Astrocyte (in vitro differentiated cells and primary cell): ENCODE data around the gene ULK1. TPM values are rescaled to one million over a fixed set of nuclear protein-coding genes. Genes with fewer than 3 reads are reported as not detected.

ENCODE experiments used
- DNase-seq: peaks from one replicate; pipeline ENCODE4 v3.0.0-alpha.2; 2010; ENCODE audit warnings: low read depth
- FAIRE-seq: peaks from 2 replicates; lab custom pipeline; 2011; peaks lifted over from hg19 to GRCh38; lab: Jason Lieb, UNC
- H2AFZ ChIP-seq: 2 replicates; pipeline ENCODE4 v1.6.0; 2012; ENCODE audit warnings: low read depth, low read length, inconsistent platforms
- H3K27ac ChIP-seq: 2 replicates; pipeline ENCODE4 v1.5.1; 2011; ENCODE audit warnings: low read depth, low read length, inconsistent platforms
- H3K27me3 ChIP-seq: 2 replicates; pipeline ENCODE4 v1.6.0; 2011; ENCODE audit warnings: low read length, inconsistent platforms; ENCODE audit not compliant: insufficient read depth
- H3K36me3 ChIP-seq: 2 replicates; pipeline ENCODE4 v1.5.1; 2011; ENCODE audit warnings: low read length, inconsistent platforms; ENCODE audit not compliant: insufficient read depth
- H3K4me1 ChIP-seq: 2 replicates; pipeline ENCODE4 v1.5.1; 2011; ENCODE audit warnings: low read length, inconsistent platforms; ENCODE audit not compliant: insufficient read depth
- H3K4me2 ChIP-seq: 2 replicates; pipeline ENCODE4 v1.6.0; 2012; ENCODE audit warnings: low read length, inconsistent platforms
- H3K4me3 ChIP-seq: 2 replicates; pipeline ENCODE4 v1.5.1; 2011; ENCODE audit warnings: low read depth, mild to moderate bottlenecking, low read length, inconsistent platforms; ENCODE audit not compliant: insufficient read depth
- H3K79me2 ChIP-seq: 2 replicates; pipeline ENCODE4 v1.6.0; 2012; ENCODE audit warnings: mild to moderate bottlenecking, low read length, inconsistent platforms; ENCODE audit not compliant: insufficient read depth
- H3K9ac ChIP-seq: 2 replicates; pipeline ENCODE4 v1.6.0; 2012; ENCODE audit warnings: mild to moderate bottlenecking, low read length, inconsistent platforms
- H3K9me3 ChIP-seq: 2 replicates; pipeline ENCODE4 v1.5.1; 2012; ENCODE audit warnings: low read depth, mild to moderate bottlenecking, low read length, inconsistent platforms; ENCODE audit not compliant: insufficient read depth
- H4K20me1 ChIP-seq: 2 replicates; pipeline ENCODE4 v1.6.0; 2012; ENCODE audit warnings: low read length, inconsistent platforms; ENCODE audit not compliant: insufficient read depth
- H3K27ac Mint-ChIP-seq: one replicate; pipeline ENCODE4 v1.8.0; 2021; ENCODE audit warnings: mild to moderate bottlenecking, mixed read lengths; ENCODE audit not compliant: unreplicated experiment
- H3K27me3 Mint-ChIP-seq: one replicate; pipeline ENCODE4 v1.8.0; 2021; ENCODE audit warnings: low read depth, mixed read lengths; ENCODE audit not compliant: unreplicated experiment
- H3K36me3 Mint-ChIP-seq: one replicate; pipeline ENCODE4 v1.8.0; 2021; ENCODE audit warnings: low read depth, mixed read lengths; ENCODE audit not compliant: unreplicated experiment
- H3K4me1 Mint-ChIP-seq: one replicate; pipeline ENCODE4 v1.8.0; 2021; ENCODE audit warnings: low read depth, mixed read lengths; ENCODE audit not compliant: unreplicated experiment
- H3K4me3 Mint-ChIP-seq: one replicate; pipeline ENCODE4 v1.8.0; 2021; ENCODE audit warnings: mild to moderate bottlenecking, moderate library complexity, mixed read lengths; ENCODE audit not compliant: unreplicated experiment
- H3K9me3 Mint-ChIP-seq: one replicate; pipeline ENCODE4 v1.8.0; 2021; ENCODE audit warnings: mild to moderate bottlenecking, mixed read lengths; ENCODE audit not compliant: unreplicated experiment
- EZH2 ChIP-seq: IDR thresholded peaks from 2 replicates; pipeline ENCODE4 v1.6.1; 2012; ENCODE audit warnings: mild to moderate bottlenecking, low read length, inconsistent platforms; ENCODE audit not compliant: insufficient read depth
- total RNA-seq: library from RNA; stranded (reverse); gene quantifications from 2 replicates; pipeline ENCODE4 v1.2.1, GENCODE V29; 2021
- TF ChIP-seq, protein P1 (sequence below): IDR thresholded peaks from 2 replicates; pipeline ENCODE4 v1.5.1; 2011; ENCODE audit warnings: low read depth, mild to moderate bottlenecking, inconsistent platforms, low read length, moderate library complexity; ENCODE audit not compliant: insufficient read depth

ULK1 gene
- total RNA-seq, 1 donor from 2014 or later: 51.8 TPM

DNA sequence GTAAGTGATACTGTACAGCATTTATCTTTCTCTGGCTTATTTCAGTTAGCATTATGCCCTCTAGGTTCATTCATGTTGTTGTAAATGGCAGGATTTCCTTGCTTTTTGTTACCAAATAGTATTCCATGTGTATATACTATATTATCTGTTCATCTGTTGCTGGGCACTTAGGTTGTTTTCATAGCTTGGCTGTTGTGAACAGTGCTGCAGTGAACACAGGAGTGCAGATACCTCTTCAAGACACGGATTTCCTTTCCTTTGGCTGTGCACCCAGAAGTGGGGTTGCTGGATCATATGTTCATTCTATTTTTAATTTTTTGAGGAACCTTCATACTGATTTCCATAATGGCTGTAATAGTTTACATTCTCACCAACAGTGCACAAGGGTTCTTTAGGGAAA is 76.8 kb downstream of the ULK1 start:
- peaks cover 2% of the 10 kb centered on the region for H3K36me3 Mint-ChIP-seq
- H3K4me3 ChIP-seq: no peak overlapping the region
- no peak overlapping the region for H3K9ac ChIP-seq
- H3K27me3 ChIP-seq: no peaks in the 10 kb centered on the region
- no peak for DNase-seq
- H2AFZ ChIP-seq: no peak overlapping the region
- H3K79me2 ChIP-seq: peaks cover 99% of the 10 kb centered on the region
- no peak overlapping the region for H3K27ac Mint-ChIP-seq
- H3K9me3 ChIP-seq: no peaks in the 10 kb centered on the region
- H3K4me1 Mint-ChIP-seq: no peaks in the 10 kb centered on the region
- H3K27me3 Mint-ChIP-seq: no peaks in the 10 kb centered on the region
- H3K9me3 Mint-ChIP-seq: no peaks in the 10 kb centered on the region
- FAIRE-seq: no peak
- H3K27ac ChIP-seq: no peak overlapping the region
- no peaks in the 10 kb centered on the region for H3K4me1 ChIP-seq
- no peaks in the 10 kb centered on the region for H3K36me3 ChIP-seq
- H3K4me3 Mint-ChIP-seq: no peak overlapping the region
- peaks cover 70% of the 10 kb centered on the region for H4K20me1 ChIP-seq
- TF ChIP-seq EZH2: no peak
- TF ChIP-seq, protein P1, sequence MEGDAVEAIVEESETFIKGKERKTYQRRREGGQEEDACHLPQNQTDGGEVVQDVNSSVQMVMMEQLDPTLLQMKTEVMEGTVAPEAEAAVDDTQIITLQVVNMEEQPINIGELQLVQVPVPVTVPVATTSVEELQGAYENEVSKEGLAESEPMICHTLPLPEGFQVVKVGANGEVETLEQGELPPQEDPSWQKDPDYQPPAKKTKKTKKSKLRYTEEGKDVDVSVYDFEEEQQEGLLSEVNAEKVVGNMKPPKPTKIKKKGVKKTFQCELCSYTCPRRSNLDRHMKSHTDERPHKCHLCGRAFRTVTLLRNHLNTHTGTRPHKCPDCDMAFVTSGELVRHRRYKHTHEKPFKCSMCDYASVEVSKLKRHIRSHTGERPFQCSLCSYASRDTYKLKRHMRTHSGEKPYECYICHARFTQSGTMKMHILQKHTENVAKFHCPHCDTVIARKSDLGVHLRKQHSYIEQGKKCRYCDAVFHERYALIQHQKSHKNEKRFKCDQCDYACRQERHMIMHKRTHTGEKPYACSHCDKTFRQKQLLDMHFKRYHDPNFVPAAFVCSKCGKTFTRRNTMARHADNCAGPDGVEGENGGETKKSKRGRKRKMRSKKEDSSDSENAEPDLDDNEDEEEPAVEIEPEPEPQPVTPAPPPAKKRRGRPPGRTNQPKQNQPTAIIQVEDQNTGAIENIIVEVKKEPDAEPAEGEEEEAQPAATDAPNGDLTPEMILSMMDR: no peak
- H3K4me2 ChIP-seq: no peak overlapping the region

Other genes starting within 250 kb of the ULK1 start
- 32.8 and 35.7 TPM in 2 replicates for gene SFSWAP, start 183.5 kb upstream of the ULK1 start, total RNA-seq
- 5.6 and 8.4 TPM in 2 replicates for gene MMP17, start 66.2 kb upstream of the ULK1 start, total RNA-seq
- gene PUS1, start 34.7 kb downstream of the ULK1 start, total RNA-seq: 30.4 and 33.7 TPM in 2 replicates
- 37.8 and 39.8 TPM in 2 replicates for gene EP400, start 55.3 kb downstream of the ULK1 start, total RNA-seq
- gene DDX51, start 249.7 kb downstream of the ULK1 start, total RNA-seq: 8.2 and 10.2 TPM in 2 replicates
- 15.7 and 16.5 TPM in 2 replicates for gene NOC4L, start 249.8 kb downstream of the ULK1 start, total RNA-seq